ENCODE measurements around the gene SKIC8.

- TF ChIP-seq, protein P1, sequence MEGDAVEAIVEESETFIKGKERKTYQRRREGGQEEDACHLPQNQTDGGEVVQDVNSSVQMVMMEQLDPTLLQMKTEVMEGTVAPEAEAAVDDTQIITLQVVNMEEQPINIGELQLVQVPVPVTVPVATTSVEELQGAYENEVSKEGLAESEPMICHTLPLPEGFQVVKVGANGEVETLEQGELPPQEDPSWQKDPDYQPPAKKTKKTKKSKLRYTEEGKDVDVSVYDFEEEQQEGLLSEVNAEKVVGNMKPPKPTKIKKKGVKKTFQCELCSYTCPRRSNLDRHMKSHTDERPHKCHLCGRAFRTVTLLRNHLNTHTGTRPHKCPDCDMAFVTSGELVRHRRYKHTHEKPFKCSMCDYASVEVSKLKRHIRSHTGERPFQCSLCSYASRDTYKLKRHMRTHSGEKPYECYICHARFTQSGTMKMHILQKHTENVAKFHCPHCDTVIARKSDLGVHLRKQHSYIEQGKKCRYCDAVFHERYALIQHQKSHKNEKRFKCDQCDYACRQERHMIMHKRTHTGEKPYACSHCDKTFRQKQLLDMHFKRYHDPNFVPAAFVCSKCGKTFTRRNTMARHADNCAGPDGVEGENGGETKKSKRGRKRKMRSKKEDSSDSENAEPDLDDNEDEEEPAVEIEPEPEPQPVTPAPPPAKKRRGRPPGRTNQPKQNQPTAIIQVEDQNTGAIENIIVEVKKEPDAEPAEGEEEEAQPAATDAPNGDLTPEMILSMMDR (IDR thresholded peaks at IDR 0.05): no peak
- TF ChIP-seq POLR2A (IDR thresholded peaks at IDR 0.05): no peak
Observed at GRCh38 chr15:78313383-78313782, 14.0 kb upstream of the SKIC8 start.

Measured in adrenal gland (tissue), 5 donors.